IPS DF 19.7 (cell line): Measurements from ENCODE around the gene STAC3.

ENCODE experiments used
- DNase-seq: peaks from one replicate; pipeline ENCODE4 v3.0.0-alpha.2; 2013; ENCODE audit warnings: low read depth, low spot score

STAC3 gene

DNA sequence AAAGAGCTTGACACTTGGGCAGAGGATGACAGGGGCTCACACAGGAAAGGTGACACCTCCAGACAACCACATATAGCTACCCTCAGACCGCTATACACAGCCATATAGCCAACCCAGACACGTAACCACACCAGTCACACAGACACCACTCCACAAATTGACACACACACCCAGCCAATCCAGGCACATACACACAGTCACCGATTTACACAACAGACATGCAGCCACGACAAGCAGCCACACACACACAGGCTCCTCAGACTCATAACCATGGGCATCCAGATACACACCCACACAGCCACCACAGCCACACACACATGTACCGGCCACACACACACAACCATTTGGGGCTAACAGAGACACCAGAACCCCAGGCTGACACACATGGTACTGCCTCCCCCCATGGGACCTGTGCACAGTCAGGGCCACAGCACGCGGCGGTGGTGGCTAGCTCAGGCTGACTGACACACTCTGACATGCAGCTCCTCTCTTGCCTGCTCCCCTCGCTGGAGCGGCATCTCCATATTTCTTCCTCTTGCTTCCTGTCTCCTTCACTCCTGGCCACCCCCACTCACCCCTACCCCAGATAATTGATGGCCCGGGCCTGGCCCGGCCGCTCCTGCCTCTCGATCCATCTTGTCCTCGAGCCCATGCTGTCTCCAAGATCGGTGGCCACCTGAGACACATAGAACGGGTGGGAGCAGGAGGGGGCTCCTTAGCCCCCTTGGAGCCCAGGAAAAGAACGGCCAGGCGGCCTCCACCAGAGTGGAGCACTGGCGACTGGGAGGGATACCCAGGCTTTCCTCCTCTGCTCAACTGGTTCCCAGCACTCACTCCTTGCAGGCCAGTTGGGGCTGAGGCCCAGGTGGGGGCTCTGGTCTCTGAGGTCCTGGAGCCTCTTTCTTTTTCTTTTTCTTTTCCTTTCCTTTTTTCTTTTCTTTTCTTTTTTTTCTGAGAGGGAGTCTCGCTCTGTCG, 27.5 kb downstream of the STAC3 start:
- DNase-seq, result no peak

DNA sequence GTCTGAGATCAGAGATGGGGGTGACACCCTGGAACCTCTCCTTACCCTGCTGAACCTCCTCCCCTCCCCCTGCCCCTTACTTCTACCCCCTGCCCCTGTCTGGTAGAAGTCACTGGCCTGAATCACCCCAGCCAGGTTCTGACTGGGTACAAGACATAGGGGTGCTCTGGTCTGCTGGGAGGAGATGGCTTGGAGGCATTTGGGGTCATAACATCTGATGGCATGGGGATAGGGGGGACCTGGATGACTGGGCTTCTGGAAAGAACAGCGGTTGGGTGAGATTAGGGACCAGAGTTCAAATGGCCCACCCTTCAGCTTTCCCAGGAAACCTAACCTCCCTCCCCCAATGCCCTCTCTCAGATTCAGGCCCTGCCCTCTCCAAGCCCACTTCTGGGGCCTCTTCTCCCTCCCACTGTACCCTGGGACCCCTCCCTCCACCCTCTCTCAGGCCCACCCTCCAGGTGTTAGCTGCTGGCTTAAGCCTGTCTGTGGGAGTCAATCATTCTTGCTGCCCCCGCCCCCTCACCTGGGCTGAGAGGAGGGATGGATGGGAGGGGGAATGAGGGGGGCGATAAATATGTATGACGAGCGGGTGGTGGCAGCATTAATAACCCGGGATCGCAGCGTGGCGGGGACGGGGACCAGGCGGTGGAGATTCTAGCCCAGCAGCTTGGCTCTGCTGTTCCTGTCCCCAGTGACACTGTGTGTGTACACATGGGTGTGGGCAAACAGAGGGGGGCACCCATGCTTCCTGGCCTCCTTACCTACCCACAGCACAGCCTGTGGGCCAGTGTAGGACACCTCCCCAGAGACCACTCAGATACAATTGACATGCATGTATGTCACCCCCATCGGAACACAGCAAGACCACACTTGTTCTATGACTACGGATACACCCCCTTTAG, 28.4 kb downstream of the STAC3 start:
- DNase-seq, result no peak

DNA sequence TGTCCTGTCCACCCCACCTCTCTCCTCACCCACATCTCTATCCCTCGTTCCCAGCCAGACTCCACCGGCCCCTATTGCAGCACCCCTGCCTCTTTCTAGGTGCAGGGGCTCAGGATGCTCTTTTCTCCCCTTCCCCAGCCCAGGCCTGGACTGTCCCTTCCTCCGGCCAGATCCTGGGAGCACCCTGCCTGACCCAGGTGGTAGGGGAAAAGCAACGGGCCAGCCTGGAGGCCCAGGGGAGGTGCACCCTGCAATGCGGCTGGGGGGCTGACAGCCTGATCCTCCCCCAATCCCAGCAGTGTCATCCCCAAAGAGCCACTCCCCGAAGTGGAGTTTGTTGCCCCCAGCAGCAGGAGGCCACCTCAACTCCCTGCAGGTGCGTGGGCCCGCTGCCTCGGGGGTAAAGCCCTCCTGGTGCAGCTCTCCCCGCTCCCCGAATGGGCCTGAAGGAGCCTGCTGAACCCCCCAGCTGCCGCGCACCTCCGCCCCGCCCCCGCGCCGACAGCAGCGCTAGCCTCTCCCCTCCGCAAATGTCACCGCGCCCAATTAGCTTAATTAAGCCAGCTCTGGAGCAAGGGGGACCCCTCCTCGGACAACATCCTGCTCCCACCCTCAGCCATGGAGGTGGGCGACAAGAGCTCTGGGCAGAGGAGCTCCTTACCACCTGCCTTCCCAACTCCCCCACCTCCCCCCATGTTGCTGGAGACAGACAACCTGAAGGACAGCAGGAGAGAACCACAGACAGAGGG, 29.6 kb downstream of the STAC3 start:
- no peak for DNase-seq

DNA sequence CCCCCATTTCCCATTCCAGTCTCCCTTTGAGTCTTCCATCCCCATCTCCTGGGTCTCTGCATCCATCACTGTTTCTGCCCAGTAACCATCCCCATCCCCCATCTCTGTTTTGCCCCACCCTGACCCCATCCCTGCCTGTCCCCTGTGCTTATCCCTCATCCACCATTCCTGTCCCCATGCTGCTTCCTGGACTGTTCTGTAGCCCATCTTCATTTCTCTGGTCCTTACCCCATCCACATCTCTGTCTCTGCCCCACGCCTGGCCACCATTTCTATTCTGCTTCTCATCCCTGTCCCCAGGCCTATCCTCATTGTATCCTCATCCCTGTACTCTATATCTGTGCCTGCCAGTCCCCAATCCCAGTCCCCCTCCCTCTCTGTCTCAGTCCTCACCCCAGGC, 30.2 kb downstream of the STAC3 start:
- DNase-seq, result no peak

DNA sequence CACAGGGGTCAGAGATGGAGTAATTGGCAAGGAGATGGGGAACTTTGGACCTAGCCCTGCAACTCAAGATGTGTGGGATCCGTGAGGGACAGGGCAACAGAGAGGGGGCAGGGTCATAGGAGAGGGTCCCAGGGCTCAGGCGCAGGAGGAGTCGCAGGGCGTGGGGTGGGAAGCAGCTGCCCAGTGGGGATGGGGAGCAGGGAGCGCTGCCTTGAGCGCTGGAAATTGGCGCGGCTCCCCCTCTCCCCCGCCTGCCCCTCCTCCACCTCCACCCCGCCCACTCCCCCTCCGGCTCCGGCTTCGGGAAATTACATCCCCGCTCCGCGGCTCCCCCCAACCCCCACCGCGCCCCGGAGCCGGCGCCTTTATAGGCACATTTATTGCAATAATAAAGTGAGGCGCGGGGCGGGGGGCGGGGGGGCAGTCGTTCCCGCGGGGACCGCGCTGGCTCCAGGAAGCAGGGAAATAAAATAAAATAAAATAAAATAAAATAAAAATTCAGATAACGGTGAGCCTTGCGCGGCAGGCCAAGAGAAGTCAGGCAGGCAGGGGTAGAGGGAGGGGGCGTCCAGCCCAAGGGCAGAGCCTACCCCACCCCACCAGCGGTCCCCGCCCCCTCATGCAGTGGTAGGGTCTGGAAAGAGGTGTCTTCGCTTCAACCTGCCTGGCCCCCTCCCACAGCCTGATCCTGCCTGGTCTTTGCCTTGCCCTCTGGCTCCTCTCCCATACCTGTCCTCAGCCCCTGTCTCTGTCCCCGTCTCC, 30.8 kb downstream of the STAC3 start:
- no peak for DNase-seq

DNA sequence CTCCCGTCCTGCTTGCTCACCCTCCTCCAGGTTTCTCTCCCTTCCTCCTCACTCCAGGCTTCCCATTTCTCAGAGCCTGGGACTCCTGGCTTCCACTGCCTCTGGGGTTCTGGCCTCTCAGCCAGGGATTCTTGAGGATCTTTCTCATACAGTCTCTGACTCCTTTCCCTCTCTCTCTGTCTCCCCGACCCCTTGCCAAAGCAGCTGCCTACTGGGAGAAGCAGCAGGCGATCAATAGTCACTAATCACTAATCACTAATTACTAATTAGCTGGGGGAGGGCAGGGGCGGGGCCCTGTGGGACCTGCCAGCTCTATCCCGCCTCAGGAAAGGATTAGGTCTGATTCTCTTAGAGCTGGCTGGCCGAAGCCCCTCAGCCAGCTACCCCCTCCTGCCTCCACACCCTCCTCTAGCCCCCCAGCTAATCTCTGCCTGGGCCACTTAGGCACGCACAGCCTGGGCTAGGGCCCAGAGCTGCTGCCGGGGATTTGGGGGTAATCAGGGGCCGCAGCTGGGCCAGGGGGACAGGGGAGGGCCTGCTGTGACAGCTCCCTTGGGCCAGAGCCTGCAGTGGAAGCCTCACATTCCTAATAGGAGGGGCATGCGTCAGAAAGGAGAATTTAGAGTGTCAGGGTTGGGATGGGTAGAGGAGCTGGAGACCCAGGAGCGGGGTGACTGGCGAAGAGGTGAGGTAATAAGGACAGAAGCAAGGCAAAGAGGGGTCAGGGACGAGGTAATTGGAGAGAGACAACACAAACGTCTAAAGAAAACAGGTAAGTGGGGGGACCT, 31.6 kb downstream of the STAC3 start:
- no peak for DNase-seq

DNA sequence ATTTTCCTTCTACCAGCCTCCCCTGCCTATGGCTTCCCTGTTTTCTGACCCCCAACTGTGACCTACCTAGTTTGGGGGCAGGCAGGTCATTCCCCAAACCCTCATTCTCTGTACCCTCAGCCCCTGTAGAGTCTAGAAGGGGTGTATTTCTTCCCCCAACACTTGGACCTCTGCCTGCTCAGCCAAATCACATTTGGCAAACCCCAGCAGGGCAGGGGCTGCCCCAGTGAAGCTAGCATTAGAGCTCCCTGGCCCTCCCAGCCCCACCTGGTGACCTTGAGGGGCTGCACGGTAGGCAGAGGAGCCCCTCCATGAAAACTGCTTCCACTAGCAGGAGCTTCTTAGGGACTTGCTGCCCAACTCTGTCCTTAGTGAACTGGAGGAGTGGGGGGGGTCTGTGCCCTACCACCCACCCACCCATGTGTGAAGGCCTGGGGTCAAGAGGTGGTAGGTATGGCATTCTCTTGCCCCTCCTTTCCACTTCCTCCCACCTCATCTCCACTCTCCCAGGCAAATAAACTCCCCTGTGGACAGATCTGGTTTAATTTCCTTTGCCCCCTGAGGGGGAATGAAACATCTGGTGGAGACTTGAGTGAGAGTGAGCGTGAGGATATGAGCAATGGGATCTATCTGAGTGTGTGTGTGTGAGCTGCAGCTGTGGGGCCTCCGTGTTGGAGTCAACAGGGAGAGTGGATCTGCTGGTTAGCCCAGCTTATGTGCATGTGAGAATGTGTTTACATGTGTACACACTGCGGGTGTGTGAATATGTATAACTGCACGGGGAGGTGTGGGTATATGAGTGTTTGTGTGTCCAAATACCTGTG, 32.7 kb downstream of the STAC3 start:
- no peak for DNase-seq

DNA sequence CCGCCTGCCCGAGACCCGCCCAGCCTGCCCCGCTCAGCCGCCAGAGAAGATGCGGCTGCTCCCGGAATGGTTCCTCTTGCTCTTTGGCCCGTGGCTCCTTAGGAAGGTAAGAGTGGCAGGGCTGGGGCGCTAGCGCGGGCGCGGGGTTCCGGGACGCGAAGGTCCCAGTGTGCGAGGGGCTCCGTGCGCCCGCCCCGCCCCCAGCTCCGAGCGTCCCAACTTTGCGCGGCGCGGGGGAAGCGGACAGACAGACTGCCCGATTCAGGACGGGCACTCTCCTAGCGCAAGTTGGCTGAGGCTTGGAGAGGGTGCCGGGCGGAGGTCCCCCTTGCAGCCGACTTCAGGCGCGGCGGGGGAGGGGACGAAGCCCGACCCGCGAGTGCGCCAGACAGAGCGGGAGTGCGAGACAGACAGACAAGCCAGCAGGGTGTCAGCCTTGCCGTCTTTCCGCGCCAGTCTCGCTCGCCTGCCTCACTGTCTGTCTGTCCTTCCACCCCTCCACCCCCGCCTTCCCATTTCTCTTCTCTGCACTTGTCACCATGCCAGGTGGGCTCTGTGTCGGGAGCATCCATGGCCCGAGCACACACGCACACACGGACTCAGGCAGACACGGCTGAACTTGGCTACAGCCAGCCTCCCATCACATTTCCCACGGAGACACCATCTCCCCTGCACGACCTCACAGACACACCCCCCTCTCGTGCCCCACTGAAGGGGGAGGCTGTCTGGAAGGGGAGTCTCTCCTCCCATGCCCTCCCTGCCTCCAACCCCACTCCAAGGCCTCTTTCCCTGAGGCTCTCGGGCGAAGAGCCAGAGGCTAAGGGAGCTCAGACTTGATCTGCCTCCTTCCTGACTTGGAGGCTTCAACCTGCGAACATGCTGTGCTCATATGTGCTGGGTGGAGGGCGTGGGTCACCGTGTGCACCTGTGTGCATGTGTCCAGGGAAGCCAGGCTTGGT, 33.8 kb downstream of the STAC3 start:
- DNase-seq, result no peak

DNA sequence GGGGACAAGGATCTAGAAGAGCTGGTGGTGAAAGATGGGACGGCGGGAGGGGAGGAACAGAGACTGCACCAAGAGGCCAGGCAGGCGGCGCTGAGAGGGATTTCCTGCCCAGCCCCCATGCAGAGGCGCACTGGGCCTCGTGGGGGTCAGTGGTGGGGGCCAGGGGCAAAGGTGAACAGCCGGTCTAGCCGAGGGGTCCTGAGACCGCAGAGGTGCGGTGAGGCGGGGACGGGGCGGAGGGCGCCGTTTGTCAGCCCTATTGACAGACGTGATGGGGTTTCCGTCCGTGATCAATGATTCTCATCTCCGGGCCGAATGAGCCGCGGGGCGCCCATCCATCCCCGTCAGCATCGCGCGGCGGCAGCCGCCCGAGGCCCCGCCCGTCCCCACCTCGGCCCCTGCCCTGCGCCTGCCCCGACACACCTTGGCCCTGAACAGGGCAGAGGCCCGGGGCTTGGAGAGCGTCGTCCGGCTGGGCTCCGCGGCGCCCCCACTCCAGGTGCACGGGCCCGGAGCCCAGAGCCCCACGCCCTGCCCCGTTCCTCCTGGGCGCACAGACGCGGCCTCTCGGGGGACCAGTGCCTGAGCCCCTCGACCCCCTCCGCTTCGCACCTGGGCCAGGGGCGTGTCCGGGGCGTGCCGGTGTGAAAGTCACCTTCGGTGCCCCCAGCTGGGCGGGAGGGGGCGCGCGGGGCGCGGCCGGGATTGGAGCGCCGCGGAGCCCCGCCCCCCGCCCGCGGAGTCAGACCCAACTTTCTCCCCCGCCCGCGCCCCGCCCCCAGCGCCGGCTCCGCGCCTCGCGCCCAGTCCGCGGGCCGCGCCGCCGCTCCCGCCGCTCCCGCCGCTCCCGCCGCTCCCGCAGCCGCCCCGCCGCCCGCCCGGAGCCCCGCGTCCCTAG, 34.7 kb downstream of the STAC3 start, which contains the start of gene NXPH4:
Gene NXPH4, plus strand, starts transcription at position 781 of the 898 bp plus-strand sequence. CDS start 176 bp downstream, outside the sequence.
- DNase-seq, result no peak

DNA sequence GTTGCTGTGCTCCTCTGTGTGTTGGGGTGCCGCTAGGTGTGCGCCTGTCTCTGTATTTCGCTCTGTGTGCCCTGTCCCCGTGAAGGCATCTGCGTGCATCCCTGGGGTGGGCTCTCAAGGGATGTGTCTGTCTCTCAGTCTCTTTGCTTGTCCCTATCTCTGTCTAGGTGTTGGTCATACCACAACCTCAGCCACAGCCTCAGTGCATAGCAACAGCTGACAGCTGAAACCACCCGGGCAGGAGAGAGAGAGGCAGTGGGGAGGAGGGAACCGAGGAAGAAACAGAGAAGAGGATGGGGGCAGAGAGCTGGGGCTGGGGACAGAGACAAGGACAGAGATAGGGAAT, 35.3 kb downstream of the STAC3 start:
- DNase-seq, result no peak

DNA sequence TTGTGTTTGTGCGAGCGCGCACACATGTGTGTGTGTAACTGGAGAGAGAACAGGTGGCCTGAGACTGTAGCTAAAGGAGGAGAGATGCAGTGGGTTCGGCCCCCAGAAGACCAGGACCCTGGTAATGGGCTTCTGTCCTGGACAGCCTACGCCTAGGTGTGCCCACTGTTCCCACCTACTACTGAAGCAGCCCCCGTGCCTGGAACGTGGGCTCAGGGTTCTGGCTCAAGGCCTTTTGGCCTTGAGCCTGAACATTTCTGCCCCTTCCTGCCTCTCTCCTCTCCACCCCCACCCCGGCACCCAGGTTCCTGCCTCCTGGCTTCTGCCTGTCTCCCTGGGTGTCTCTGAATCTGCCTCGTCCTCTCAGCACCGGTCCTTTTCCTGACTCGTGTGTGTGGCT, 35.9 kb downstream of the STAC3 start:
- no peak for DNase-seq

DNA sequence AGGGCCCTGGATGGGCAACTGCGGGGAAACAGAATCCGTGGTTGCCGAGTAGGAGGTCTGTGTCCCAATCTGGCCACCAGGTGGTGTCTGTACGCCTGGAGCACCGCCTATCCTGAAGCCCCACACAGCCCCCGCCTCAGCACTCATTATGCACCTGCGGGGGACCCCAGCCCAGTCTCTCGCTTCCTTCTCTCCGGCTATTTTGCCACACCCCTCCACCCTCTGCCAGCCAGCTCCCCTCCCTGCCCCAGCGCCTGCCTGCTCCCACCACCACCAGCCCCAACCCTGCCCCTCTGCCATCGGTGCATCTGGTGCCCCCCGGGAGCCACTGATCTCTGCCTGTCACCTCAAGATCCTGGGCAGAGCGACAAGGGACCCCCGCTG, 36.6 kb downstream of the STAC3 start:
- no peak for DNase-seq

DNA sequence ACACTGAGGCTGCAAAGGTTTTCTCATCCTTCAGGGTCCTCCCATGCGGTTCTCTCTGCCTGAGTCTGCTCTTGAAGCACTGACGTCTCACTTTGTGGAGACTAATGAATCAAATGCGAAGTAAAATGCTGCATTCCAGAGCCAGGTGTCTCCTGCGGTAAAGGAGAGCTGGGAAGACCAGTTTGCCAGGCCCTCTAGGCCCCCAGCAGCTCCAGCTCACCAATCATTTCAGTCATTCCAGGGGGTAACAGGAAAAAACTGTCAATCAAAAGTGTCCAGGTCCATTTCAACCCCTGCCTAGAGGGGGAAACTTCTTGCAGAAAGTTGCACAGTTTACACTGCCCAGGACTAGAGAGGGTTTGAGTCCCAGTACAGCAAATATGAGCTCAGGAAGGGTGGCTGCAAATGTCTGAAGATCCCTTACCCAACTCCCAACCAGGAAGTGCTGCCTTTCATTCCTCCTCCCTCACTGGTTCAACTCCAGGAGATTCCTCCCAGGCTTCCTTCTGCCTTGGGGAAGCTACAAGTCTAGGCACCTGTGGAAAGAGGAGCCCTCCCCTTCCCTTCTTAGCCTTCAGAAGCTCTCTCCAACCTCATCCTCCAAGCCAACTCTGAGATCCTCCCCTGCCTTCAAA, 37.1 kb downstream of the STAC3 start:
- no peak for DNase-seq

DNA sequence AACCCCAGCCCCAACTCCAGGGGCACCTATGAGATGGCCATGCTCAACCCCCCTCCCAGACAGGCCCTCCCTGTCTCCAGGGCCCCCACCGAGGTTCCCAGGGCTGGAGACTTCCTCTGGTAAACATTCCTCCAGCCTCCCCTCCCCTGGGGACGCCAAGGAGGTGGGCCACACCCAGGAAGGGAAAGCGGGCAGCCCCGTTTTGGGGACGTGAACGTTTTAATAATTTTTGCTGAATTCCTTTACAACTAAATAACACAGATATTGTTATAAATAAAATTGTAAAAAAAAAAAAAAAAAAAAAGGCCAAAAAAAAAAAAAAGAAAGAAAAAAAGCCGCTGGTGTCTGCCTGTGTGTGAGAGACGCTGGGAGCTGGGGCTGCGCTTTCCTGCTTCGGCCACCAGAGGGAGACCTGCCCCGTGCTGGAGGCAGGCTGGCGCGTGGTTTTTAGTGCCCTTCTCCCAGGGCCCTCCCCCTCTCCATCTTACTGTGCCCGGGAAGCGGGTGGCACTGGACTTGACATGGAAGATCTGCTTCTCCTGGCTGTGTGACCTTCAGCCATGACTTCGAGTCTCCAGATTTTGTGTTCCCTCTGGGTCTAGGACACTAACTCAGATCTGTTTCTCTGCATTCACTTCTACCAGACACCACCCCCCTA, 37.8 kb downstream of the STAC3 start:
- no peak for DNase-seq

DNA sequence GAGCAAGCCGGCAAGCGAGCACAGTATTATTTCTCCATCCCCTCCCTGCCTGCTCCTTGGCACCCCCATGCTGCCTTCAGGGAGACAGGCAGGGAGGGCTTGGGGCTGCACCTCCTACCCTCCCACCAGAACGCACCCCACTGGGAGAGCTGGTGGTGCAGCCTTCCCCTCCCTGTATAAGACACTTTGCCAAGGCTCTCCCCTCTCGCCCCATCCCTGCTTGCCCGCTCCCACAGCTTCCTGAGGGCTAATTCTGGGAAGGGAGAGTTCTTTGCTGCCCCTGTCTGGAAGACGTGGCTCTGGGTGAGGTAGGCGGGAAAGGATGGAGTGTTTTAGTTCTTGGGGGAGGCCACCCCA, 38.3 kb downstream of the STAC3 start:
- no peak for DNase-seq
